Right lobe of liver (tissue), 6 donors: ENCODE results near the gene HDAC10. TPM values are rescaled to one million over a fixed set of nuclear protein-coding genes. Genes with fewer than 3 reads are reported as not detected.

Experiments
- ATAC-seq, 4 donors: fragments of 200-7000 bp; cut with Tn5 transposase; one replicate each; pipeline ENCODE4 v1.9.1; 2020; ENCODE audit warnings: mild to moderate bottlenecking in 4 of 4, moderate library complexity in 4 of 4
- DNase-seq, 3 donors: peaks; one replicate each; pipeline ENCODE4 v3.0.0-alpha.2; 2020
- H3K27ac ChIP-seq, 3 donors: fragments of 200-600 bp; one replicate each; pipeline ENCODE4 v1.8.0; 2022
- H3K27me3 ChIP-seq, 2 donors: fragments of 200-600 bp; one replicate each; pipeline ENCODE4 v1.8.0; 2022
- H3K36me3 ChIP-seq, 4 donors: fragments of 200-600 bp; sonication (generic) in 1 of 4; one replicate each; pipeline versions ENCODE4 v1.5.1 to v1.8.0; 2017 to 2022; ENCODE audit warnings: control low read depth in 1 of 4
- H3K4me1 ChIP-seq, 4 donors: fragments of 200-600 bp; sonication (generic) in 1 of 4; one replicate each; pipeline versions ENCODE4 v1.5.1 to v1.8.0; 2017 to 2022; ENCODE audit warnings: control low read depth in 1 of 4
- H3K4me3 ChIP-seq, 3 donors: fragments of 200-600 bp; one replicate each; pipeline ENCODE4 v1.8.0; 2022
- H3K9me3 ChIP-seq, 4 donors: fragments of 200-600 bp; sonication (generic) in 1 of 4; one replicate each; pipeline versions ENCODE4 v1.5.1 to v1.8.0; 2017 to 2022; ENCODE audit warnings: control low read depth in 1 of 4
- CTCF ChIP-seq, 4 donors: fragments of 200-600 bp in 3 of 4; fragments of 450-650 bp in 1 of 4; IDR thresholded peaks; one replicate each; pipeline versions ENCODE4 v1.5.1 to v1.8.0; 2016 to 2022; ENCODE audit warnings: antibody characterized with exemption in 4 of 4, mild to moderate bottlenecking in 2 of 4
- POLR2A ChIP-seq: fragments of 450-650 bp; IDR thresholded peaks from one replicate; pipeline ENCODE4 v1.6.1; 2017; ENCODE audit warnings: antibody characterized with exemption, mild to moderate bottlenecking
- WGBS: methylation state at CpG from one replicate; pipeline ENCODE4 v1.1.6; 2018; ENCODE audit warnings: low coverage, low lambda C conversion rate; ENCODE audit not compliant: insufficient coverage; ENCODE audit errors: missing lambda C conversion rate; 5-methylcytosine and 5-hydroxymethylcytosine counted together
- intact Hi-C, 2 donors: fragments of 100-400 bp; cut with DNase I; formaldehyde crosslinking; loops; one replicate each; pipeline versions ENCODE4 v1.11.2 to v1.14.1; 2022
- total RNA-seq, 6 experiments: library from RNA; depleted of rRNA in 2 of 6; stranded (reverse); fragments of >200 nt in 2 of 6; fragmentation: NEBNext Ultra II Directional in 3 of 6; extraction: Animal tissue kit (Norgen Biotek cat#: 25700) in 3 of 6; gene quantifications; one replicate each; pipeline versions ENCODE4 v1.1.0 to v1.2.4, GENCODE V29; 2016 to 2023
- donor health status: DM: no; HTN: yes; CAD: no.
- donor health status: DM: no; HTN: no; CAD: no.
- donor health status: DM: no; HTN: no; CAD: no.
- donor health status: DM: no; HTN: yes; CAD: no.
- donor health status: DM: no; HTN: yes; CAD: no.

Gene HDAC10
- total RNA-seq, 6 experiments from 2014 or later = 19.6 to 30.5 (median 23.0) TPM

- Histone ChIP-seq H3K27me3 (no peaks in the 10 kb centered on the region), H3K9me3 (no peaks in the 10 kb centered on the region), H3K36me3 (peaks cover 0 to 86% (median 53%) of the 10 kb centered on the region in 4 donors), H3K4me3 (no peak overlapping the region), H3K4me1 (no peaks in the 10 kb centered on the region), H3K27ac (no peak overlapping the region)
- ATAC-seq (peak in 2 of 4 donors; percentile 2 to 18), DNase-seq (no peak)
- intact Hi-C loops = no loop called here
- TF ChIP-seq POLR2A = no peak
- no peak for TF ChIP-seq CTCF (IDR thresholded peaks at IDR 0.05)
- no CpG with 5 or more reads among the region's 25 CpGs for WGBS
Measured at GRCh38 chr22:50281957-50282356, 30.9 kb upstream of the HDAC10 start.

- Histone ChIP-seq H3K4me3 (no peak overlapping the region), H3K27me3 (no peaks in the 10 kb centered on the region), H3K36me3 (peaks cover 0 to 86% (median 52%) of the 10 kb centered on the region in 4 donors), H3K9me3 (no peaks in the 10 kb centered on the region), H3K4me1 (no peaks in the 10 kb centered on the region), H3K27ac (no peak overlapping the region)
- ATAC-seq (no peak), DNase-seq (no peak)
- no CpG with 5 or more reads among the region's 36 CpGs for WGBS
- TF ChIP-seq CTCF (IDR thresholded peaks at IDR 0.05) (no peak), POLR2A (no peak)
- intact Hi-C loops = no loop called here
Measured at GRCh38 chr22:50281384-50281760, 30.3 kb upstream of the HDAC10 start.

- DNase-seq = no peak
- TF ChIP-seq CTCF (IDR thresholded peaks at IDR 0.05) = no peak
- no peak for TF ChIP-seq POLR2A
- WGBS = 90% methylated on average over 7 of the region's 47 CpGs
- H3K4me1 ChIP-seq = peaks cover 0 to 2% (median 0%) of the 10 kb centered on the region in 4 donors
- no peak overlapping the region for H3K4me3 ChIP-seq
- no peak overlapping the region for H3K27ac ChIP-seq
- H3K27me3 ChIP-seq = no peaks in the 10 kb centered on the region
- no peaks in the 10 kb centered on the region for H3K9me3 ChIP-seq
- peaks cover 0 to 85% (median 49%) of the 10 kb centered on the region in 4 donors for H3K36me3 ChIP-seq
- ATAC-seq = no peak
- intact Hi-C loops = no loop called here
Measured at GRCh38 chr22:50280708-50281383, 29.8 kb upstream of the HDAC10 start.

GRCh38 chr22:50280022-50280707 lies 29.1 kb upstream of the HDAC10 start:
- WGBS = 93% methylated on average over 24 of the region's 38 CpGs
- Histone ChIP-seq H3K9me3 (no peaks in the 10 kb centered on the region), H3K36me3 (peaks cover 0 to 89% (median 48%) of the 10 kb centered on the region in 4 donors), H3K4me3 (no peak overlapping the region), H3K4me1 (peaks cover 0 to 7% (median 0%) of the 10 kb centered on the region in 4 donors), H3K27me3 (no peaks in the 10 kb centered on the region), H3K27ac (no peak overlapping the region)
- TF ChIP-seq CTCF (IDR thresholded peaks at IDR 0.05) = no peak
- TF ChIP-seq POLR2A = no peak
- ATAC-seq (no peak), DNase-seq (no peak)
- intact Hi-C loops = no loop called here
